ENCODE measurements around the gene ADAMTSL1. TPM values are rescaled to one million over a fixed set of nuclear protein-coding genes. Genes with fewer than 3 reads are reported as not detected.

Gene ADAMTSL1
- polyA plus RNA-seq, 1 donor from 2014 or later: 1.1 TPM

- Histone ChIP-seq H3K9me2 (ENCODE audit: insufficient read depth, low read length) (no peaks in the 10 kb centered on the region), H2AFZ (ENCODE audit: low read depth, low read length) (no peak overlapping the region), H3K36me3 (ENCODE audit: insufficient read depth, low read length) (no peaks in the 10 kb centered on the region), H3K9ac (ENCODE audit: low read length) (no peak overlapping the region), H3K79me2 (replicated peaks; ENCODE audit: insufficient read depth, low read length) (no peaks in the 10 kb centered on the region), H3F3A (ENCODE audit: insufficient read depth, low read length, poor library complexity, severe bottlenecking) (no peaks in the 10 kb centered on the region), H3K4me3 (ENCODE audit: low read length) (no peak overlapping the region), H3K9me3 (ENCODE audit: low read length) (no peaks in the 10 kb centered on the region), H3K27me3 (ENCODE audit: insufficient read depth, low read depth, low read length) (no peaks in the 10 kb centered on the region), H4K20me1 (ENCODE audit: insufficient read depth) (no peaks in the 10 kb centered on the region), H3K27ac (ENCODE audit: low read length) (no peak overlapping the region), H3K4me2 (ENCODE audit: low read length) (no peak overlapping the region)
- TF ChIP-seq EP300 (conservative IDR thresholded peaks at IDR 0.05; ENCODE audit: poor library complexity, severe bottlenecking) (no peak), SMC3 (conservative IDR thresholded peaks at IDR 0.05; ENCODE audit: poor library complexity) (no peak), REST (IDR thresholded peaks at IDR 0.05; ENCODE audit: borderline replicate concordance) (no peak), POLR2AphosphoS5 (IDR thresholded peaks at IDR 0.05) (no peak), EZH2 (IDR thresholded peaks at IDR 0.05; ENCODE audit: borderline replicate concordance, insufficient read depth, low read length, poor library complexity, severe bottlenecking) (no peak), CTCF (IDR thresholded peaks at IDR 0.05; ENCODE audit: poor library complexity, severe bottlenecking) (no peak), TAF1 (IDR thresholded peaks at IDR 0.05; ENCODE audit: low read depth) (no peak), MXI1 (conservative IDR thresholded peaks at IDR 0.05; ENCODE audit: poor library complexity, severe bottlenecking) (no peak)
These were observed 22.5 kb upstream of the ADAMTSL1 start for GRCh38 chr9:18451406-18451805.

GRCh38 chr9:18452276-18452675 is 21.7 kb upstream of the ADAMTSL1 start:
- TF ChIP-seq CTCF (IDR thresholded peaks at IDR 0.05; ENCODE audit: poor library complexity, severe bottlenecking) (no peak), EP300 (conservative IDR thresholded peaks at IDR 0.05; ENCODE audit: poor library complexity, severe bottlenecking) (no peak), POLR2AphosphoS5 (IDR thresholded peaks at IDR 0.05) (no peak), REST (IDR thresholded peaks at IDR 0.05; ENCODE audit: borderline replicate concordance) (no peak), MXI1 (conservative IDR thresholded peaks at IDR 0.05; ENCODE audit: poor library complexity, severe bottlenecking) (no peak), EZH2 (IDR thresholded peaks at IDR 0.05; ENCODE audit: borderline replicate concordance, insufficient read depth, low read length, poor library complexity, severe bottlenecking) (no peak), TAF1 (IDR thresholded peaks at IDR 0.05; ENCODE audit: low read depth) (no peak), SMC3 (conservative IDR thresholded peaks at IDR 0.05; ENCODE audit: poor library complexity) (no peak), RAD21 (conservative IDR thresholded peaks at IDR 0.05) (no peak)
- no peaks in the 10 kb centered on the region for H3K27me3 ChIP-seq (ENCODE audit: insufficient read depth, low read depth, low read length)
- no peaks in the 10 kb centered on the region for H3K36me3 ChIP-seq (ENCODE audit: insufficient read depth, low read length)
- H3K9ac ChIP-seq (ENCODE audit: low read length): no peak overlapping the region
- no peak overlapping the region for H3K4me2 ChIP-seq (ENCODE audit: low read length)
- H3K9me3 ChIP-seq (ENCODE audit: low read length): no peaks in the 10 kb centered on the region
- no peaks in the 10 kb centered on the region for H3K9me2 ChIP-seq (ENCODE audit: insufficient read depth, low read length)
- no peak overlapping the region for H3K4me3 ChIP-seq (ENCODE audit: low read length)
- no peaks in the 10 kb centered on the region for H4K20me1 ChIP-seq (ENCODE audit: insufficient read depth)
- H3K27ac ChIP-seq (ENCODE audit: low read length): no peak overlapping the region
- no peaks in the 10 kb centered on the region for H3K79me2 ChIP-seq (replicated peaks; ENCODE audit: insufficient read depth, low read length)
- no peaks in the 10 kb centered on the region for H3F3A ChIP-seq (ENCODE audit: insufficient read depth, low read length, poor library complexity, severe bottlenecking)
- no peak overlapping the region for H2AFZ ChIP-seq (ENCODE audit: low read depth, low read length)

Data from neural cell (in vitro differentiated cells).